Spleen (tissue), 11 donors: ENCODE data around the gene TSHZ3. TPM values are rescaled to one million over a fixed set of nuclear protein-coding genes. Genes with fewer than 3 reads are reported as not detected.

Experiments
- DNase-seq: peaks from one replicate; pipeline ENCODE4 v3.0.0-alpha.2; 2020
- H3K27ac ChIP-seq, 8 donors: fragments of 200-600 bp; sonication (generic) in 7 of 8; 1 replicate in 4 of 8; 2 replicates in 4 of 8; pipeline versions ENCODE4 v1.5.0 to v1.8.0; 2016 to 2021; ENCODE audit warnings: inconsistent platforms in 4 of 8, mild to moderate bottlenecking in 4 of 8, moderate library complexity in 1 of 8
- H3K27me3 ChIP-seq, 7 donors: fragments of 200-600 bp; sonication (generic) in 6 of 7; replicated peaks in 1 of 7; 1 replicate in 4 of 7; 2 replicates in 3 of 7; pipeline versions ENCODE4 v1.5.0 to v1.8.0; 2016 to 2021; ENCODE audit warnings: inconsistent platforms in 3 of 7, mild to moderate bottlenecking in 1 of 7
- H3K36me3 ChIP-seq, 6 donors: fragments of 200-600 bp; sonication (generic) in 5 of 6; 1 replicate in 4 of 6; 2 replicates in 2 of 6; pipeline versions ENCODE4 v1.5.0 to v1.8.0; 2016 to 2021; ENCODE audit warnings: inconsistent platforms in 2 of 6
- H3K4me1 ChIP-seq, 6 donors: fragments of 200-600 bp; sonication (generic) in 5 of 6; 1 replicate in 3 of 6; 2 replicates in 3 of 6; pipeline versions ENCODE4 v1.5.0 to v1.8.0; 2016 to 2021; ENCODE audit warnings: inconsistent platforms in 3 of 6
- H3K4me3 ChIP-seq, 8 donors: fragments of 200-600 bp; sonication (generic) in 7 of 8; 1 replicate in 4 of 8; 2 replicates in 4 of 8; pipeline versions ENCODE4 v1.5.0 to v1.8.0; 2016 to 2021; ENCODE audit warnings: inconsistent platforms in 4 of 8, mild to moderate bottlenecking in 4 of 8, moderate library complexity in 2 of 8
- H3K9me3 ChIP-seq, 8 donors: fragments of 200-600 bp; sonication (generic) in 7 of 8; 1 replicate in 4 of 8; 2 replicates in 4 of 8; pipeline versions ENCODE4 v1.5.0 to v1.8.0; 2016 to 2021; ENCODE audit warnings: inconsistent platforms in 4 of 8
- POLR2A ChIP-seq, 3 donors: fragments of 450-650 bp; IDR thresholded peaks; one replicate each; pipeline ENCODE4 v1.5.1; 2017; ENCODE audit warnings: antibody characterized with exemption in 3 of 3, mild to moderate bottlenecking in 1 of 3
- POLR2AphosphoS5 ChIP-seq, 3 donors: sonication (generic); formaldehyde crosslinking; IDR thresholded peaks; one replicate each; pipeline ENCODE4 v1.5.1; 2017; ENCODE audit warnings: antibody characterized with exemption in 3 of 3
- WGBS, 5 donors: extraction: QIAGEN DNeasy Blood & Tissue Kit in 3 of 5; methylation state at CpG; one replicate each; pipeline versions ENCODE4 v1.1.5 to v1.1.7; 2013 to 2018; 5-methylcytosine and 5-hydroxymethylcytosine counted together
- intact Hi-C: fragments of 100-400 bp; cut with DNase I; formaldehyde crosslinking; loops from one replicate; pipeline ENCODE4 v1.15.0; 2023; ENCODE audit warnings: low total_unique reads
- polyA plus RNA-seq, 3 donors: library from polyadenylated mRNA; stranded (reverse); fragments of 200-250 nt; gene quantifications; one replicate each; pipeline ENCODE4 v1.2.1, GENCODE V29; 2013
- total RNA-seq, 7 donors: library from RNA; depleted of rRNA in 3 of 7; stranded (reverse); fragments of >200 nt in 3 of 7; fragmentation: NEBNext Ultra II Directional in 4 of 7; extraction: Animal tissue kit (Norgen Biotek cat#: 25700) in 4 of 7; gene quantifications; one replicate each; pipeline versions ENCODE4 v1.1.0 to v1.2.1, GENCODE V29; 2016 to 2021
- TF ChIP-seq, protein P1 (sequence below), 11 experiments: fragments of 200-600 bp in 7 of 11; fragments of 450-650 bp in 4 of 11; sonication (generic) in 4 of 11; IDR thresholded peaks in 8 of 11; conservative IDR thresholded peaks in 3 of 11; 1 replicate in 7 of 11; 2 replicates in 4 of 11; pipeline versions ENCODE4 v1.4.0 to v1.8.0; 2016 to 2021; ENCODE audit warnings: antibody characterized with exemption in 11 of 11, inconsistent platforms in 4 of 11, mild to moderate bottlenecking in 1 of 11
- donor health status: healthy with polysubstance abuse.
- donor health status: DM: no; HTN: no; CAD: no; lungs with moderate emphysema.
- donor health status: DM: no; HTN: no; CAD: no.
- donor health status: Bipolar disorder and iron deficiency.
- donor health status: healthy.
- donor health status: DM: no; HTN: no; CAD: no.
- donor health status: DM: yes; HTN: yes; CAD: no.

TSHZ3 gene
- total and polyA plus RNA-seq, 10 donors = 1.2 to 24.6 (median 13.4) TPM

- DNase-seq = no peak
- intact Hi-C loops = no loop called here
Measured at GRCh38 chr19:31261603-31262212, 87.5 kb downstream of the TSHZ3 start.

DNA sequence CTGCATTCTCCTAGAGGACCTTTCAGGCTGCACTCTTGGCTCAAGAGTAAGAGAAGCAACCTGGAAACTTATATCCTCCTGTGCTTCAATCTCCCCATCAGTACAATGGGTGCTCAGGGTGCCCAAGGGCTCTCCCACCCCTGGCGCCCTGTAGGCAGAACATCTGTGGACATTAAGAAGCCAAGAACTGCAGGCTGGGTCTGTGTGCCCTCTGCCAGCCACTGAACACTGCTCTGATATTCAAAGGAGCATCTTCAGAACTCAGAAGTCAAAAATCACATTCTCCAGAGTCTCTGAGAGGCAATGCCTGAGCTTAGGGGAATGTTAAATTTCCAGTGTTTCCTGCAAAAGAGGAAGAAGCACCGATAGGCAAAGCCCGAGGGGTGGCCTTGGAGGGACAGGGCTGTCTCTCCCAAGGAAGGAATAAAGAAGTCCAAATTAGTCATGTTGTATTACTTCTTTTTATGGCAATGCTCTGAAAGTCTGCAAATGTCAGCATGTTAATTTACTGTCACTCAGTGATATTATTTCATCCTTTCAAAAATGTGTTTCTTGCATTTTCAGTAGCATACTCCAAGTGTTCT is 88.1 kb downstream of the TSHZ3 start:
- intact Hi-C loops = no loop called here
- TF ChIP-seq POLR2A (IDR thresholded peaks at IDR 0.05) (no peak), POLR2AphosphoS5 (IDR thresholded peaks at IDR 0.05) (no peak)
- TF ChIP-seq, protein P1, sequence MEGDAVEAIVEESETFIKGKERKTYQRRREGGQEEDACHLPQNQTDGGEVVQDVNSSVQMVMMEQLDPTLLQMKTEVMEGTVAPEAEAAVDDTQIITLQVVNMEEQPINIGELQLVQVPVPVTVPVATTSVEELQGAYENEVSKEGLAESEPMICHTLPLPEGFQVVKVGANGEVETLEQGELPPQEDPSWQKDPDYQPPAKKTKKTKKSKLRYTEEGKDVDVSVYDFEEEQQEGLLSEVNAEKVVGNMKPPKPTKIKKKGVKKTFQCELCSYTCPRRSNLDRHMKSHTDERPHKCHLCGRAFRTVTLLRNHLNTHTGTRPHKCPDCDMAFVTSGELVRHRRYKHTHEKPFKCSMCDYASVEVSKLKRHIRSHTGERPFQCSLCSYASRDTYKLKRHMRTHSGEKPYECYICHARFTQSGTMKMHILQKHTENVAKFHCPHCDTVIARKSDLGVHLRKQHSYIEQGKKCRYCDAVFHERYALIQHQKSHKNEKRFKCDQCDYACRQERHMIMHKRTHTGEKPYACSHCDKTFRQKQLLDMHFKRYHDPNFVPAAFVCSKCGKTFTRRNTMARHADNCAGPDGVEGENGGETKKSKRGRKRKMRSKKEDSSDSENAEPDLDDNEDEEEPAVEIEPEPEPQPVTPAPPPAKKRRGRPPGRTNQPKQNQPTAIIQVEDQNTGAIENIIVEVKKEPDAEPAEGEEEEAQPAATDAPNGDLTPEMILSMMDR (IDR thresholded peaks at IDR 0.05 in 8 of 11, conservative IDR thresholded peaks at IDR 0.05 in 3 of 11) = no peak
- peak overlapping the region in 2 of 8 donors; percentile 15 to 39 for H3K27ac ChIP-seq
- WGBS, 5 donors = 30 to 40% (median 34%) methylated on average over 3 of the region's 3 CpGs
- no peaks in the 10 kb centered on the region for H3K9me3 ChIP-seq
- H3K27me3 ChIP-seq = peaks cover 0 to 11% (median 0%) of the 10 kb centered on the region in 7 donors
- H3K36me3 ChIP-seq = no peaks in the 10 kb centered on the region
- DNase-seq = no peak
- no peak overlapping the region for H3K4me3 ChIP-seq
- H3K4me1 ChIP-seq = peaks cover 0 to 33% (median 19%) of the 10 kb centered on the region in 6 donors

More at GRCh38 chr19:31261603-31262212, 87.5 kb downstream of the TSHZ3 start:
- Histone ChIP-seq H3K9me3 (no peaks in the 10 kb centered on the region), H3K27me3 (peaks cover 0 to 11% (median 0%) of the 10 kb centered on the region in 7 donors), H3K27ac (peak overlapping the region in 1 of 8 donors; percentile 39), H3K4me1 (peaks cover 0 to 33% (median 19%) of the 10 kb centered on the region in 6 donors), H3K4me3 (no peak overlapping the region), H3K36me3 (no peaks in the 10 kb centered on the region)
- TF ChIP-seq POLR2AphosphoS5 (IDR thresholded peaks at IDR 0.05) = no peak
- no peak for TF ChIP-seq POLR2A (IDR thresholded peaks at IDR 0.05)
- TF ChIP-seq, protein P1 (IDR thresholded peaks at IDR 0.05 in 8 of 11, conservative IDR thresholded peaks at IDR 0.05 in 3 of 11) = no peak
- 35 to 48% (median 41%) methylated on average over 11 of the region's 11 CpGs for WGBS, 5 donors

- TF ChIP-seq, protein P1 (IDR thresholded peaks at IDR 0.05 in 8 of 11, conservative IDR thresholded peaks at IDR 0.05 in 3 of 11) = no peak
- TF ChIP-seq POLR2AphosphoS5 (IDR thresholded peaks at IDR 0.05) = peak in 1 of 3 donors; percentile 56
- H3K4me3 ChIP-seq = no peak overlapping the region
- no peaks in the 10 kb centered on the region for H3K9me3 ChIP-seq
- H3K4me1 ChIP-seq = peaks cover 0 to 33% (median 19%) of the 10 kb centered on the region in 6 donors
- no peak for DNase-seq
- H3K27ac ChIP-seq = peak overlapping the region in 2 of 8 donors; percentile 15 to 39
- peaks cover 0 to 11% (median 0%) of the 10 kb centered on the region in 7 donors for H3K27me3 ChIP-seq
- H3K36me3 ChIP-seq = no peaks in the 10 kb centered on the region
- 80 to 92% (median 87%) methylated on average over 7 of the region's 7 CpGs for WGBS, 5 donors
- intact Hi-C loops = no loop called here
Measured at GRCh38 chr19:31260171-31260933, 88.9 kb downstream of the TSHZ3 start.
